ENCODE data around the gene RSPH9.

The RSPH9 gene

DNA sequence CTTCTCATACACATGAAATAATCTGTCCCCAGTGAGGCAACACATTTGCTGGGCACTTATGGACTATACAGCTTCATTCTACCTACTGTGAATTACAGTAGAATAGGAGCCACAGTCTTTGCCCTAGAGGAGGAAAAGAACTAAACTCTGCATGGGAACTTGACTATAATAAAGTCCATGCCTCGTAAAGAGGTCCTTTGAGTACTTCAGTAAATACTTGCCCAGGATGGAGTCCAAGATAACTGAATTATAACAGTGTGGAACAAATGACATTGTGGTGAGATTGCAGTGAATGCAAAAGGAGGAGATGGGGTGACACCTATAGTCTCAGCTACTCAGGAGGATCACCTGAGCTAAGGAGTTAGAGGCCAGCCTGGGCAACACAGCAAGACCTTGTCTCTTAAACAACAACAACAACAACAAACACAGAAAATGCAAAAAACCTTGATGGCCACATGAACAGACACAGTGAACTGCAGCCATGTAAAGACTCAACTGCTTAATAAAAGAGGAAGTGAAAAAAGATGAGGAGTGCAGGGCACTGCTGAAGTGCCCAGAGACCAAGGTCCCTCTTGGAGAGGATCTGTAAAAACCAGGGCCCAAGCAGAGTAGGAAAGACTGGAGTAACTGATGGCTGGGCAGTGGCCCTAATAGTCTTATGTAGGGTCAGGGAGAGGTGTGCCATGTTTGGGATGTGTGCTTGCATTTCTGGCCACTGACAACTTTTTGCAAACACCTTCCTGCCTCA lies 39.0 kb downstream of the RSPH9 start:
- DNase-seq (ENCODE audit: low spot score): peak; percentile 58
- TF ChIP-seq, protein P1, sequence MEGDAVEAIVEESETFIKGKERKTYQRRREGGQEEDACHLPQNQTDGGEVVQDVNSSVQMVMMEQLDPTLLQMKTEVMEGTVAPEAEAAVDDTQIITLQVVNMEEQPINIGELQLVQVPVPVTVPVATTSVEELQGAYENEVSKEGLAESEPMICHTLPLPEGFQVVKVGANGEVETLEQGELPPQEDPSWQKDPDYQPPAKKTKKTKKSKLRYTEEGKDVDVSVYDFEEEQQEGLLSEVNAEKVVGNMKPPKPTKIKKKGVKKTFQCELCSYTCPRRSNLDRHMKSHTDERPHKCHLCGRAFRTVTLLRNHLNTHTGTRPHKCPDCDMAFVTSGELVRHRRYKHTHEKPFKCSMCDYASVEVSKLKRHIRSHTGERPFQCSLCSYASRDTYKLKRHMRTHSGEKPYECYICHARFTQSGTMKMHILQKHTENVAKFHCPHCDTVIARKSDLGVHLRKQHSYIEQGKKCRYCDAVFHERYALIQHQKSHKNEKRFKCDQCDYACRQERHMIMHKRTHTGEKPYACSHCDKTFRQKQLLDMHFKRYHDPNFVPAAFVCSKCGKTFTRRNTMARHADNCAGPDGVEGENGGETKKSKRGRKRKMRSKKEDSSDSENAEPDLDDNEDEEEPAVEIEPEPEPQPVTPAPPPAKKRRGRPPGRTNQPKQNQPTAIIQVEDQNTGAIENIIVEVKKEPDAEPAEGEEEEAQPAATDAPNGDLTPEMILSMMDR (IDR thresholded peaks at IDR 0.05; ENCODE audit: extremely low read depth, missing control alignments): no peak

DNA sequence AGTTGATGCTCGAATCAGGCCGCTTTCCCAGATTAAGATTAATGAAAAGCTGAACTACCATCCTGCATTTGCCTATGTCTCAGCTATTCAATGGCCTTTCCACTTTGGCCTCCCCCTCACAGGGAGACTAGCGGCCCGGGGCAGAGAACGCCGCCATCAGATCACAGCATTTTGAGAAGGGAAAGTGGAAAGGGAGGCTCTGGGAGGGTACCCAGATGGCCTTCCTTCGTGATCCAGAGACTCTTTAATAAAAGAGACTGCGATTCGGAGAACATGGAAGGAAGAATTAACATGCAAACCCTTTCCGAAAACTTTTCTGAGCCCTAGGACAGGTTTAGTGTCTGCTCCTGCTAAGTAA lies 42.2 kb downstream of the RSPH9 start:
- TF ChIP-seq, protein P1 (IDR thresholded peaks at IDR 0.05; ENCODE audit: extremely low read depth, missing control alignments): no peak
- no peak for DNase-seq (ENCODE audit: low spot score)

DNA sequence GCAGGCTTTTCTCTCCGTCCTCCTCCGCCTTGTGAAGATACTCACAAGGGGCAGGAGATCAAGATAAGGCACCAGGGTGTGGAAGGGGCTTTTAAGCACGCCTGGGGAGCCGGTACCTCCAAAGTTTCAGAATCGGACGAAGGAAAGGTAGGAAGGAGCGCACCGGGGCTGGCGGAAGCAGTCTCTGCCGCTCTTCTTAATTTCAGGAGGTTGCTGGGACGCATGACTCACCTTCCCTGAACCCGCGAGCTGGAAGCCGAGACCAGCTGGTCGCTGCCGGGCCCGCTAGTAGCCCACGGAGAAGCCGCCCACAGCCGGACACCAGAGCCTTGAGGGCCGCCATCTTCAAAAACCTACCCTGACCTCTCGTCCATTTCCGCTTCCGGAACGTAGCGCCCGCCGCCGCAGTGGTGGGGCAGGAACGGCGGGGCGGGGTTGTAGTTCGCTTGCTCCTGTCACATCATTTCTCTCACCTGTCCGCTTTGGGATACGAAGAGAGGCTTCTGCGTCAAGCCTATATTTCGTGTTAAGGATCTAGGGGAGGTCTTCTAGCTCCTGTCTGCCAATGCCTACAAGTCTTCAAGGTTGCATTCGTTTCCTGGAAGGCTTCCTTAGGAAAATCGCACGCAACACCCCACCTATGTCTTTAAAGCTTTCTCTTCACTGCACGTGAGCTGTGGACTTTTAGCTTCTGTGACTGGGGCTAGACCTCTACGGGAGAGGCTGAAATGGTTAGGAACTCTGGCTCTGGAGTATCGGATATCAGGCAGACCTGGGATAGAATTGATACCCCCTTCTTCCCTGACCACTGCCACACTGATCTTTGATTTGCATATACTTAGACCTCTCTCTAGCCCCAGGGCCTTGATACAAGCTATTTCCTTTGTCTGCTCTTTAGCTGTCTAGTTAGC lies 42.9 kb downstream of the RSPH9 start, which contains the start of gene MRPS18A:
Gene MRPS18A (minus strand): TSS at position 355 of the 911 bp plus-strand sequence. CDS start 12 bp downstream, at position 343.
- TF ChIP-seq, protein P1 (IDR thresholded peaks at IDR 0.05; ENCODE audit: extremely low read depth, missing control alignments): no peak

DNA sequence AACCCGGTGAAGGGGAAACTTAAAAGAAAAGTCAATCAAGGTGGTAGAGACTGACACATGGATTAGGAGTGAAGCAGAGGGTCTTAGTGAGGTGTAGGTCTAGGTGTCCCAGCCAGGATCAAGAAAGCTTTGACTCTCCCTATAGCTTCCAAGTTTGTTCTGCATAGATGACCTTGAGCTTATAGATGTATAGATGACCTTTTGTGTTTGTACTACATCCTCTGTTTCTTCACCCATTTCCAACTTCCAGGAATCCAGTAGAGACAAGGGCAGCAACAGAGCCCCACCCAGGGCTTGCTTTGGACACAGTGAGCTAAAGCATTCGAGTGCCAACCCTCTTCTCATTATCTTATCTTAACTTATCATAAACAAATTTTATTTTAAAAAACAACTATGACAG lies 44.6 kb downstream of the RSPH9 start:
- TF ChIP-seq, protein P1 (IDR thresholded peaks at IDR 0.05; ENCODE audit: extremely low read depth, missing control alignments): no peak
- no peak for DNase-seq (ENCODE audit: low spot score)

More for the DNA sequence above, 42.9 kb downstream of the RSPH9 start, which contains the start of gene MRPS18A:
- DNase-seq (ENCODE audit: low spot score): peak; percentile 88

DNA sequence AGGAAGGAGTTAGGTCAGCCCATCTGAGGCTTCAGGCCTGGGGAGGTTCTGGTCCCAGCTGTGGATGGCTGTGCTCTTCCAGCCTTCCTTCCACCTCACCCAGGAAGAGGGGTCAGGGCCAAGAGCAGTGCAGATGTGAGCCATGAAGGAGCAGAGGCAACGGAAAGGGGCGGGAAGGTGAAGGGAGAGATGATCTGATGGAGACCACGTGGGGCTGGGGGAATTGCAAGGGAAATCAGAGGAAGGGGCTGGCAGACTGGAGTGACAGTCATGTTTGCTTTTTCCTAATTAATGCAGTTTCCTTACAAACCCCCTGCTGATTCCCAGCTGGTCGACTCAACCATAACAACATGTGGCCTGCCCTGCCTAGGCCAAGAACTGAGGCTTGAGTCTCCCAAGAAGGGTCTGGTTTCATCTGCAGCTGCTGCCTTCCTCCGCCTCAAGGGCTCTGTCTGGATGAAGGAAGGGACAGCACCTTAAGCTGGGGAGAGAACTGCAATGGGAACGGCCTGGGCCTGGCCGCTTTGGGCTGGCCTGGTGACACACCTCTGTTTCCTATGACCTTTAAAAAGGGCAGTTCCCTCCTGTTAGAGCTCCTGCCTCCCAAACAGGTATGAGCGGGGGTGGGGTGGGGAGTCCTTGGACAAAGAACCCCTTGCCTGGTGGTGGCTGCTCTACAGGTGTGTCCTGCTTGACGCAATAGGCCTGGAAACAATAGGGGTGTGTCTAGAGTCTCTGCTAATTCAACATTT lies 50.6 kb downstream of the RSPH9 start:
- TF ChIP-seq, protein P1 (IDR thresholded peaks at IDR 0.05; ENCODE audit: extremely low read depth, missing control alignments): no peak
- no peak for DNase-seq (ENCODE audit: low spot score)

DNA sequence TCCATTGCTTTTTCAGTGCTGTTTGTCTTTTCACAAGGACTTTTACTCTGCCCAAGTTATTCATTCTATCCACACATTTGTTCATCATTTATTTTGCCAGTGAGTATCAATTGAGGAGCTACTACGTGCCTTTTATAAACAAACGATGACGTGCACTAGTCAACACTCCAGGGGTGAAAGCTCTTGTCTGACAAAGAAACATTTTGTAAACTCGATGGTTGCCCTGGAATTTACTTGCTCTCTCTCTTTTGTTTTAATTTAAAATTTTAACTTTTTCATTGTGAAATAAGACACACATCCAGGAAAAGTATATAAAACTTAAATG lies 51.1 kb downstream of the RSPH9 start:
- no peak for DNase-seq (ENCODE audit: low spot score)
- TF ChIP-seq, protein P1 (IDR thresholded peaks at IDR 0.05; ENCODE audit: extremely low read depth, missing control alignments): no peak

Data from GM20000 (cell line).